ENCODE results near the gene PKP4. TPM values are rescaled to one million over a fixed set of nuclear protein-coding genes. Genes with fewer than 3 reads are reported as not detected.

The PKP4 gene
- total and polyA plus RNA-seq, 2 of the 8 experiments (the other 6 are each of a cell fraction or from before 2014, with no cell fraction given) = 48.2 to 88.0 TPM

DNA sequence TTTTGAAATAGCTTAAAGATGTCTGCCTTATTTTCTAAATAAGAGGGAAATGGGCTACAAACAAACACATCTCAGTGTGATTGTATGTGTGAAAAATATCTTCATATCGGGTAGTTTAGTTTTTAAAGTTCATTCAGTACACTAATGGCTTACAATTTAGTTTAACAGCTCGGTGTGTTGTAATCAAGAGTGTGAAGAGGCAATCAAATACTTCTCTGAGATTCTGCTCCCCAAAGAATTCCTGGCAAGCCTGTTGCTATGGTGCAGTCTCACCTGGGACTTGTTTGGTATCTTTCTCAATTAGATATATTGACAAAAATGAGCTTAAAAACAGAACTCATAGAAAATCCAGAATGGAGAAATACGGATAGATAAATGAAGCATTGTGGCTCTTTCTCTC lies 99.4 kb downstream of the PKP4 start:
- Histone ChIP-seq H3K4me1 (replicated peaks in 1 of 4; ENCODE audit: control insufficient read depth in 3 of 4, insufficient read depth in 4 of 4, low read length in 3 of 4) (no peaks in the 10 kb centered on the region), H2BK120ac (replicated peaks; ENCODE audit: low read depth, low read length) (no peak overlapping the region), H2BK15ac (ENCODE audit: low read length) (no peak overlapping the region), H3K27me3 (replicated peaks in 1 of 4; ENCODE audit: control insufficient read depth in 3 of 4, extremely low read depth in 1 of 4, insufficient read depth in 3 of 4, low read length in 3 of 4) (no peaks in the 10 kb centered on the region), H3K4ac (replicated peaks; ENCODE audit: insufficient read length, low read depth, low read length) (no peak overlapping the region), H3K18ac (ENCODE audit: extremely low read depth, low read length) (no peak overlapping the region), H3K9ac (replicated peaks in 1 of 4; ENCODE audit: extremely low read depth in 1 of 4, low read depth in 3 of 4, low read length in 3 of 4) (no peak overlapping the region), H2BK20ac (ENCODE audit: low read length) (no peak overlapping the region), H3K9me3 (ENCODE audit: insufficient read depth in 2 of 2, low read depth in 1 of 2, low read length in 1 of 2) (no peaks in the 10 kb centered on the region), H3K4me2 (ENCODE audit: insufficient read depth in 1 of 2, low read depth in 2 of 2, low read length in 2 of 2) (no peak overlapping the region), H4K20me1 (replicated peaks in 1 of 2; ENCODE audit: control insufficient read depth in 1 of 2, insufficient read depth in 2 of 2, low read length in 2 of 2) (no peaks in the 10 kb centered on the region), H4K91ac (replicated peaks; ENCODE audit: insufficient read length, low read length) (no peak overlapping the region), H3K36me3 (ENCODE audit: control insufficient read depth in 2 of 4, insufficient read depth in 4 of 4, low read length in 3 of 4) (peaks cover 0 to 4% (median 0%) of the 10 kb centered on the region in 4 experiments; a peak in 1 of 8 replicates), H2BK5ac (ENCODE audit: low read depth, low read length) (no peak overlapping the region), H3K79me1 (ENCODE audit: low read depth, low read length) (no peaks in the 10 kb centered on the region), H2AFZ (ENCODE audit: low read length) (no peak overlapping the region), H4K5ac (ENCODE audit: insufficient read length, low read depth, low read length) (no peak overlapping the region), H3K14ac (ENCODE audit: insufficient read length) (no peak overlapping the region), H3K23ac (ENCODE audit: insufficient read length) (no peak overlapping the region), H2AK5ac (ENCODE audit: low read depth, low read length) (no peak overlapping the region), H3K56ac (replicated peaks; ENCODE audit: insufficient read length, low read depth, low read length) (no peak overlapping the region), H2BK12ac (ENCODE audit: low read depth, low read length) (no peak overlapping the region), H3K27ac (ENCODE audit: low read depth, low read length) (no peak overlapping the region), H3K79me2 (ENCODE audit: control insufficient read depth in 1 of 2, insufficient read depth in 2 of 2, low read length in 2 of 2) (no peaks in the 10 kb centered on the region), H4K8ac (ENCODE audit: extremely low read depth, insufficient read depth, low read length) (no peak overlapping the region), H3K4me3 (ENCODE audit: extremely low read depth in 1 of 4, insufficient read depth in 2 of 4, low read depth in 3 of 4, low read length in 4 of 4) (no peak overlapping the region), H3K23me2 (ENCODE audit: low read depth, low read length) (no peaks in the 10 kb centered on the region)
- 93% methylated on average over 3 of the region's 3 CpGs; no CpG with 5 or more reads in 1 of the 2 experiments for WGBS, 2 experiments (ENCODE audit: extremely low coverage in 1 of 2, insufficient coverage in 1 of 2, insufficient read length in 1 of 2, insufficient replicate concordance in 2 of 2, low coverage in 1 of 2, low lambda C conversion rate in 2 of 2, missing lambda C conversion rate in 1 of 2)
- FAIRE-seq (no peak), DNase-seq (ENCODE audit: low read depth in 1 of 2, low spot score in 2 of 2) (no peak)
- ChIA-PET POLR2A (ENCODE audit: partially characterized antibody) (no interaction called here), CTCF (ENCODE audit: partially characterized antibody) (interaction anchor here (1.1 to 1.4 kb wide), 3 partner anchors 11 to 18 kb away, joined by 5 read pairs; no protein-coding TSS in a partner anchor)
- TF ChIP-seq JUN (IDR thresholded peaks at IDR 0.05; ENCODE audit: low read depth, low read length) (no peak), TAF7 (optimal IDR thresholded peaks at IDR 0.05; ENCODE audit: borderline replicate concordance, low read depth, low read length) (no peak), KDM5A (IDR thresholded peaks at IDR 0.05; ENCODE audit: low read length) (no peak), NANOG (IDR thresholded peaks at IDR 0.05; ENCODE audit: insufficient read depth, low read depth, low read length, poor library complexity, severe bottlenecking) (no peak), ZNF274 (IDR thresholded peaks at IDR 0.05; ENCODE audit: borderline replicate concordance, extremely low read depth, low read length) (no peak), YY1 (IDR thresholded peaks at IDR 0.05; ENCODE audit: low read depth, low read length) (no peak), SRF (IDR thresholded peaks at IDR 0.05; ENCODE audit: low read depth, low read length) (no peak), CBX5 (IDR thresholded peaks at IDR 0.05; ENCODE audit: low read depth, low read length) (no peak)
- TF ChIP-seq, protein P1, sequence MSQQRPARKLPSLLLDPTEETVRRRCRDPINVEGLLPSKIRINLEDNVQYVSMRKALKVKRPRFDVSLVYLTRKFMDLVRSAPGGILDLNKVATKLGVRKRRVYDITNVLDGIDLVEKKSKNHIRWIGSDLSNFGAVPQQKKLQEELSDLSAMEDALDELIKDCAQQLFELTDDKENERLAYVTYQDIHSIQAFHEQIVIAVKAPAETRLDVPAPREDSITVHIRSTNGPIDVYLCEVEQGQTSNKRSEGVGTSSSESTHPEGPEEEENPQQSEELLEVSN (IDR thresholded peaks at IDR 0.05) = no peak
